Measurements from ENCODE around the gene DHX58.

GRCh38 chr17:42065201-42065600, 47.3 kb downstream of the DHX58 start:
- no peak for TF ChIP-seq CTCF (conservative IDR thresholded peaks at IDR 0.05; ENCODE audit: low read length)
- no peak for TF ChIP-seq EZH2phosphoT487 (IDR thresholded peaks at IDR 0.05; ENCODE audit: borderline replicate concordance)
